ENCODE measurements around the gene TMUB1. TPM values are rescaled to one million over a fixed set of nuclear protein-coding genes. Genes with fewer than 3 reads are reported as not detected.

Gene TMUB1
- total and polyA plus RNA-seq, 9 of the 15 experiments (the other 6 are each of a cell fraction or from before 2014, with no cell fraction given): 0.14 to 241 (median 74.1) TPM

GRCh38 chr7:151085329-151085690, 2.0 kb upstream of the TMUB1 start (continued):
- TF ChIP-seq E2F1 (CRISPR knock-in tag; IDR thresholded peaks at IDR 0.05) (no peak), ZNF354B (CRISPR knock-in tag; IDR thresholded peaks at IDR 0.05) (no peak), XRCC4 (IDR thresholded peaks at IDR 0.05; ENCODE audit: extremely low read depth, insufficient read depth, insufficient read length) (no peak), ZBTB7A (IDR thresholded peaks at IDR 0.05; ENCODE audit: borderline replicate concordance, control insufficient read depth, low read depth, low read length) (no peak; the same call in 1 of the 2 replicates), DMBX1 (CRISPR knock-in tag; IDR thresholded peaks at IDR 0.05; ENCODE audit: borderline replicate concordance) (no peak), CBFA2T3 (IDR thresholded peaks at IDR 0.05) (peak; percentile 62), ZNF609 (CRISPR knock-in tag; IDR thresholded peaks at IDR 0.05; ENCODE audit: borderline replicate concordance) (no peak), HNRNPK (IDR thresholded peaks at IDR 0.05; ENCODE audit: low read depth, low read length, poor library complexity, severe bottlenecking) (no peak), THRAP3 (IDR thresholded peaks at IDR 0.05; ENCODE audit: borderline replicate concordance) (no peak), HDAC2 (IDR thresholded peaks at IDR 0.05) (no peak), CREB3L1 (IDR thresholded peaks at IDR 0.05; ENCODE audit: borderline replicate concordance, low read depth) (no peak), ZNF655 (CRISPR knock-in tag; IDR thresholded peaks at IDR 0.05) (no peak), HIVEP1 (CRISPR knock-in tag; IDR thresholded peaks at IDR 0.05) (no peak), GTF2B (IDR thresholded peaks at IDR 0.05; ENCODE audit: extremely low read depth, insufficient read length) (no peak), ATF1 (CRISPR knock-in tag; IDR thresholded peaks at IDR 0.05) (no peak), ATF1 (tag; IDR thresholded peaks at IDR 0.05) (no peak), CHCHD3 (CRISPR knock-in tag; IDR thresholded peaks at IDR 0.05) (no peak), POU5F1 (IDR thresholded peaks at IDR 0.05; ENCODE audit: borderline replicate concordance, low read depth, low read length, partially characterized antibody) (no peak), MECOM (CRISPR knock-in tag; IDR thresholded peaks at IDR 0.05) (0 out of 2 replicates have a peak, but pooled peaks have one; percentile 64), GABPB2 (CRISPR knock-in tag; conservative IDR thresholded peaks at IDR 0.05) (no peak), ZNF561 (CRISPR knock-in tag; conservative IDR thresholded peaks at IDR 0.05) (no peak)

All from K562 (cell line).